Sigmoid colon (tissue), 4 donors: Measurements from ENCODE around the gene CMC4.

Experiments
- EP300 ChIP-seq, 4 donors: sonication (generic); formaldehyde crosslinking; IDR thresholded peaks; one replicate each; pipeline ENCODE4 v1.6.1; 2017; ENCODE audit warnings: antibody characterized with exemption in 4 of 4
- POLR2A ChIP-seq, 2 donors: fragments of 450-650 bp; IDR thresholded peaks; one replicate each; pipeline ENCODE4 v1.6.1; 2016; ENCODE audit warnings: antibody characterized with exemption in 2 of 2, mild to moderate bottlenecking in 2 of 2, moderate library complexity in 2 of 2
- TF ChIP-seq, protein P1 (sequence below), 4 experiments: fragments of 450-650 bp in 3 of 4; fragments of 200-600 bp in 1 of 4; IDR thresholded peaks; one replicate each; pipeline ENCODE4 v1.5.1; 2016 to 2019; ENCODE audit warnings: antibody characterized with exemption in 4 of 4, mild to moderate bottlenecking in 3 of 4, moderate library complexity in 2 of 4

DNA sequence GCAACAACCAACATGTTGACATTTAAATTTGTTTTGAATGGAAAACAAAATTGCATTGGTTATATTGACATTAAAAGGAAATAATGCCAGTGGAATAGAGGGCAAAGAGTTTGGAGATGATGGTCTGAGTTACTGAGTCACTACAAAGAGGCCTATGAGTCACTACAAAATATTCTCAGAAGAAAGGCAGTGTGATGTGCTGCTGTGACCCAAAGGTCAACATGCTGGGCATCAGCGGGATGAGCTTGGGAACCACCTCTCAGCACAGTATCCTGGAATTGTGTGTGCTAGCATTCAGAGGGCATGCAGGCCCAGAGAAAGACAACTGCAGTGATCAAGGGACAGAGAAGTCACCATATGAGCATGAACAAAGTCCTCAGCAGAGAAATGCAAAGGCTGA, 2.8 kb downstream of the CMC4 start:
- TF ChIP-seq, protein P1, sequence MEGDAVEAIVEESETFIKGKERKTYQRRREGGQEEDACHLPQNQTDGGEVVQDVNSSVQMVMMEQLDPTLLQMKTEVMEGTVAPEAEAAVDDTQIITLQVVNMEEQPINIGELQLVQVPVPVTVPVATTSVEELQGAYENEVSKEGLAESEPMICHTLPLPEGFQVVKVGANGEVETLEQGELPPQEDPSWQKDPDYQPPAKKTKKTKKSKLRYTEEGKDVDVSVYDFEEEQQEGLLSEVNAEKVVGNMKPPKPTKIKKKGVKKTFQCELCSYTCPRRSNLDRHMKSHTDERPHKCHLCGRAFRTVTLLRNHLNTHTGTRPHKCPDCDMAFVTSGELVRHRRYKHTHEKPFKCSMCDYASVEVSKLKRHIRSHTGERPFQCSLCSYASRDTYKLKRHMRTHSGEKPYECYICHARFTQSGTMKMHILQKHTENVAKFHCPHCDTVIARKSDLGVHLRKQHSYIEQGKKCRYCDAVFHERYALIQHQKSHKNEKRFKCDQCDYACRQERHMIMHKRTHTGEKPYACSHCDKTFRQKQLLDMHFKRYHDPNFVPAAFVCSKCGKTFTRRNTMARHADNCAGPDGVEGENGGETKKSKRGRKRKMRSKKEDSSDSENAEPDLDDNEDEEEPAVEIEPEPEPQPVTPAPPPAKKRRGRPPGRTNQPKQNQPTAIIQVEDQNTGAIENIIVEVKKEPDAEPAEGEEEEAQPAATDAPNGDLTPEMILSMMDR (IDR thresholded peaks at IDR 0.05): no peak
- TF ChIP-seq EP300 (IDR thresholded peaks at IDR 0.05) (no peak), POLR2A (IDR thresholded peaks at IDR 0.05) (no peak)
